NCI-H187 (cell line): ENCODE data around the gene L2HGDH.
"Not testable (repeated sequence)": the region's sequence is repeated elsewhere in the genome, so short reads cannot be mapped to it uniquely, and the experiment has no call there.

Experiments
- DNase-seq, 2 experiments: peaks; one replicate each; lab custom pipeline; 2025; lab: John Stamatoyannopoulos, UW

The L2HGDH gene

DNA sequence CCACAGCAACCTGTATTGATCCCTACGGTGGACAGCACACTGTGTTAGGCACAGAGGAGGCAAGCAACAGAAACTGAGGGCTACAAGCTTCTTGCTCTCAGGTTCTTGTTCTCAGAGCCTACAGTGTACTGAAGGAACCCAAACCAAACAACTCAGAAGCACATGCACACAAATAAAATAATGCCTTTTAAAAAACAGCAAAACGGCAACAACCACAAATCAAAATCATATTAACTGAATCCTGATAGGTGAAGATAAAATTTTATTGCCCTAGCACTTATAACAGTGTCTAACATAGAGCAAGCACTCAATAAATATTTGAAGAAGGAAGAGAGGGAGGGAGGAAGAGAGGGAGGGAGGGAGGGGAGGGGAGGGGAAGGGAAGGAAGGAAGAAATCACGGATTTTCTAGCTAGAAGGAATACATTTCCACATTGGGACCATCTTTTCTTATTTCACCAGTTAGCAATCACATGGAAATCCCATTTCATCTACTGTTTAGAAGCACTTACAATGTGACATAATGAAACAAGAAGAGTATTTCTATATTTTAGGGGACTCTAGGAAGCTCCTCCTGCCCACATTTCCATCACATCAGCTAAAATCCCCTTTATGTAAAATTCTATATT lies 27.3 kb upstream of the L2HGDH start:
- no peak for DNase-seq

DNA sequence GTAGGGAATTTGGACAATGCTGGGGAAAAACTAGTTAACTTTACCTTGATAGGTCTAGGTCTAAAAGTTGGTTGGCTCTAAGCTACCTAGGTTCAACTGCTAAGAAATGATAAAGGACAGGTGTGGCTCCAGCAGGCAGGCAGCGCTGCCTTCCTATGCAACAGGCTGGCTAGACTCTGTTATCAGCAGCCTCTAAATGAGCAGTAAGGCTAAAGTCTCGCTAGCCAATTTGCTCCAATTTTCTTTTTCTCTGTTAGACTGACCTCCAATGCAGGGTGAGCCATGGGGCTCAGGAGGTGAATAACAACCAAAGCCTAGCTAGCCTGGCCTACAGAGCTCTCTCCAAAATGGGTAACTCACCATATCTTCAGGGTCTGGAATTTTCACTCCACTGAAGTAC lies 26.6 kb upstream of the L2HGDH start:
- no peak for DNase-seq

DNA sequence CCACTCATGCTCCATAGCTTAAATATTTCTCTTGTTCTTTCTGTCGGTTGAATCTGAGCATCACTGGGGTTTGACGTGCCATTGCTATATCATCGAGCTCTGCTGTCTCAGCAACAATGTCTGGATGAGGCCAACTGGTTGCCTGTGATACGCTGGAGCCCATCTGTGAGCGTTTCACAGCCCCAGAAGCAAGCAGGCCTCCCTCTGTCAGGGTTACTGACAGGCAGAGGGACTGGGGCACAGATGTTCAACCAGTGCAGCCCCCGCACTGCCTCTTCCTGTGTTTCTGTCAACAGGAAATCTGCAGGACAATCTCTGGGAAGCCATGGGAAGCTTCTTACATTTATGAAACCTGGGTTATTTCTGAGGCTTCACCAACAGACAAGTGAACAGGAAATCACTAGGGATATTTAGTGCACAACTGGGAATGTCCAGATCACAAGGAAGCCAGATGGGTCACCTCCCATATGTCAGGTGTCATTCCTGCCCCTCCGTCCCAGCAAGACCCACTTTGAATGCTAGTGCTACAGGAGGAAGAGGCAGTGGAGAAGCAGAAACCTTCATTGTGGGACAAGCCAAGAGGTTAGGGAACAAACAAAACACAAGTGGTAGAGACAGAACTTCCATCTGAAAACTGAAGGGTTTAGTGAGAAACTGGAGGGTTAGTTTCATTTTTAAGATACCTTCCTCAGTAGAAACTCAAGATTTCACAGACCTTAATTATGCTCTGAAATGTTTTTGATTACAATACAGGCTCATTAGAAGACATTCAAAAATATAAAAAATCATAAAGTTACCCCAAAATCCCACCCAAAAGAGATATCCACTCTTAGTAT lies 24.2 kb upstream of the L2HGDH start:
- DNase-seq: no peak

- peak; percentile 27 for DNase-seq
Measured at GRCh38 chr14:50335389-50335788, 23.4 kb upstream of the L2HGDH start.

GRCh38 chr14:50334211-50334610 lies 22.2 kb upstream of the L2HGDH start:
- no peak for DNase-seq

DNA sequence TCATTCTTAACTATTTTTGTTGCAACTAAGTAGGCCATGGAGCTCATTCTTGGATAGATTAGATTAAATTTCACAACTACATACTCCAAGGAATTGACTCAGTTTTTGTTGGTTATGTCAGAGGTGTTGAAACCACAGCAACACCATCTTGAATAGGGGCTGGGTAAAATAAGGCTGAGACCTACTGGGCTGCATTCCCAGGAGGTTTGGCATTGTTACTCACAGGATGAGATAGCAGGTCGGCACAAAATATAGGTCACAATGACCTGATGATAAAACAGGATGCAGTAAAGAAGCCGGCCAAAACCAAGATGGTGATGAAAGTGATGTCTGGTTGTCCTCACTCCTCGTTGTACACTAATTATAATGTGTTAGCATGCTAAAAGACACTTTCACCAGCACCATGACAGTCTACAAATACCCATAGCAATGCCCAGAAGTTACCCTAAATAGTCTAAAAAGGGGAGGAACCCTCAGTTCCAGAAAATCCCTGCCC lies 21.0 kb upstream of the L2HGDH start:
- DNase-seq: no peak

DNA sequence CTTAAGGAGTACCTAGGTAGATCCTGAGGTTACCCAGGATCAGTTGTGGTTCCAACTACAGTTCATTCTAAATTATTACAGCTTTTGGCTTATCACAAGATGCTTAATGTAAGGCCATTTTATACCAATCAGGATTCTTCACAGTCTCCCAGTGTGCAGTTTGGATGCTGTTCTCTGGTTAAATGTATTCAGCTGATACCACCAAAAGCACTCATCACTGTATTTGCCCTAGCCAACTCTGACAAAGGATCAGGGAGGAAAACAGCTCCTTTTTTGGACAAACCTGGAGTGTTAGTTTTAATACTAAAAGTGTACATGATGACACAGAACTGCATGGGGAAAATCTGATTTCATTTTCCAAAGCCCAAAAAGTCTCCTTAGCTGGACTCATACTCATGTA lies 19.6 kb upstream of the L2HGDH start:
- no peak for DNase-seq

- peak; percentile 22 to 23 for DNase-seq
Measured at GRCh38 chr14:50321009-50321660, 9.1 kb upstream of the L2HGDH start.

- DNase-seq: no peak
Measured at GRCh38 chr14:50320283-50320682, 8.3 kb upstream of the L2HGDH start.

DNA sequence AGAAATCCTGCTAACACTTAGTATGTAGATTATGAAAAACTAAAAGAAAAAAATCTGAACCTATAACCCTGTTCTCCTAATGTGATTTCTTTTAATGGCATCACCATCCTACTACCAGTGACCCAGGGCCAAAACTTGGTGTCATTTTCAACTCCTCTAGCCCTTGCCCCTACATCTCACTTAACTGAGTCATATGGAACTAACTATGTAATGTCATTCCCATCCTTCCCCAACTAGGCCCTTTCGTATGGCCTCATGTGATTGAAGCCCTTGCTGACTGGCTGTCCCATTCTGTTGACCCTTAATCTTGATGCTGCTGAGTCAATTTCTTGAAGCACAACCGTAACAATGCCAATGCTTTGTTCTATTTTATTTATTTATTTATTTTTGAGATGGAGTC lies 7.7 kb upstream of the L2HGDH start:
- no peak for DNase-seq

- no peak for DNase-seq
Measured at GRCh38 chr14:50319293-50319692, 7.3 kb upstream of the L2HGDH start.

- no peak for DNase-seq
Measured at GRCh38 chr14:50318031-50318626, 6.1 kb upstream of the L2HGDH start.

- DNase-seq: not testable (repeated sequence)
Measured at GRCh38 chr14:50314098-50314497, 2.1 kb upstream of the L2HGDH start.

DNA sequence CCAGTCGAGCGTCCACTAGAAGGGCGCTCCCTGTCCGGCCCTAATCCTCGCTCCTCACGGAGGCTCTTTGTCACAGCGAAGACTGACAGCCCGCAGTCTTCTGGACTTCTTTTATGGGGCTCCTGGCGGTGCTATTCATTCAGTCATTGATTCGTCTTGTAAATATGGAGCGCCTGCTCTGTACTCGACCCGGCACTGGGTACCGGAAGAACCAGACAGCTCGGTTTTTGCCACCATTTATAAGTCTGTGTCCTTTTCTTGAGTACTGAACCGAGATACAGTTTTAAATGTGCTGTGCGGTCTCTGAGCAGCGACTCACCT lies 665 bp upstream of the L2HGDH start:
- peak in 1 of 2 experiments; percentile 54 for DNase-seq

GRCh38 chr14:50311337-50311971 lies 575 bp downstream of the L2HGDH start:
- no peak for DNase-seq

GRCh38 chr14:50310445-50310844 lies 1.6 kb downstream of the L2HGDH start:
- no peak for DNase-seq

GRCh38 chr14:50308363-50308915 lies 3.6 kb downstream of the L2HGDH start:
- no peak for DNase-seq

- no peak for DNase-seq
Measured at GRCh38 chr14:50303744-50304471, 8.1 kb downstream of the L2HGDH start.

- no peak for DNase-seq
Measured at GRCh38 chr14:50301914-50302313, 10.1 kb downstream of the L2HGDH start.

- no peak for DNase-seq
Measured at GRCh38 chr14:50299585-50299984, 12.4 kb downstream of the L2HGDH start.

GRCh38 chr14:50290306-50290705 lies 21.7 kb downstream of the L2HGDH start:
- DNase-seq: no peak
